ENCODE data around the gene PDGFRB. TPM values are rescaled to one million over a fixed set of nuclear protein-coding genes. Genes with fewer than 3 reads are reported as not detected.

The PDGFRB gene
- polyA plus RNA-seq, 3 donors: 0.04 to 0.99 (median 0.20) TPM

- H3K4me3 Mint-ChIP-seq: no peak overlapping the region
- DNase-seq: no peak
- no peaks in the 10 kb centered on the region for H3K9me3 Mint-ChIP-seq
- Histone ChIP-seq H3K4me1 (ENCODE audit: control insufficient read depth in 1 of 2, insufficient read depth in 2 of 2, low read length in 2 of 2) (peaks cover 63 to 65% of the 10 kb centered on the region in 2 donors), H3K27me3 (ENCODE audit: control insufficient read depth in 2 of 2, insufficient read depth in 2 of 2, low read length in 2 of 2) (no peaks in the 10 kb centered on the region), H3K27ac (ENCODE audit: low read depth in 1 of 2, low read length in 2 of 2) (peak overlapping the region; percentile 57 to 80), H3K36me3 (replicated peaks in 1 of 2; ENCODE audit: control insufficient read depth in 1 of 2, insufficient read depth in 2 of 2, low read length in 2 of 2) (peaks cover 99% of the 10 kb centered on the region in 2 donors), H3K4me2 (replicated peaks; ENCODE audit: extremely low read depth, low read length, poor library complexity, severe bottlenecking) (no peak overlapping the region), H3K9me3 (replicated peaks in 1 of 2; ENCODE audit: control insufficient read depth in 1 of 2, insufficient read depth in 1 of 2, low read length in 2 of 2) (no peaks in the 10 kb centered on the region), H4K20me1 (ENCODE audit: insufficient read depth, low read length) (peaks cover 99% of the 10 kb centered on the region), H3K4me3 (replicated peaks in 1 of 3; ENCODE audit: low read depth in 2 of 3, low read length in 3 of 3) (no peak overlapping the region), H3K9ac (ENCODE audit: insufficient read depth, low read length, poor library complexity, severe bottlenecking) (no peak overlapping the region), H2AFZ (ENCODE audit: insufficient read depth, low read depth, low read length, poor library complexity, severe bottlenecking) (no peak overlapping the region), H3K79me2 (ENCODE audit: insufficient read depth, low read length) (peaks cover 63% of the 10 kb centered on the region)
- intact Hi-C loops (cut with micrococcal nuclease): loop anchor here in 1 of 2 donors (10.0 kb wide), 1 partner anchor 697 kb away; no protein-coding TSS in a partner anchor
- WGBS (ENCODE audit: insufficient coverage): 80% methylated on average over 6 of the region's 6 CpGs
- peaks cover 0 to 2% (median 0%) of the 10 kb centered on the region in 3 donors for H3K27me3 Mint-ChIP-seq (ENCODE audit: low read depth in 3 of 3)
- peaks cover 40 to 72% of the 10 kb centered on the region in 2 donors for H3K36me3 Mint-ChIP-seq
- H3K27ac Mint-ChIP-seq: peak overlapping the region; percentile 30 to 94 (median 86)
- H3K4me1 Mint-ChIP-seq: peaks cover 64% of the 10 kb centered on the region
- no peak for TF ChIP-seq CTCF (IDR thresholded peaks at IDR 0.05)
These were observed 87.6 kb downstream of the PDGFRB start for GRCh38 chr5:150068071-150068470.

- 73% methylated on average over 3 of the region's 6 CpGs for WGBS (ENCODE audit: insufficient coverage)
- Histone ChIP-seq H3K9me3 (replicated peaks in 1 of 2; ENCODE audit: control insufficient read depth in 1 of 2, insufficient read depth in 1 of 2, low read length in 2 of 2) (no peaks in the 10 kb centered on the region), H3K27ac (ENCODE audit: low read depth in 1 of 2, low read length in 2 of 2) (peak overlapping the region; percentile 57 to 80), H3K4me2 (replicated peaks; ENCODE audit: extremely low read depth, low read length, poor library complexity, severe bottlenecking) (no peak overlapping the region), H4K20me1 (ENCODE audit: insufficient read depth, low read length) (peaks cover 99% of the 10 kb centered on the region), H3K27me3 (ENCODE audit: control insufficient read depth in 2 of 2, insufficient read depth in 2 of 2, low read length in 2 of 2) (no peaks in the 10 kb centered on the region), H3K9ac (ENCODE audit: insufficient read depth, low read length, poor library complexity, severe bottlenecking) (no peak overlapping the region), H3K4me3 (replicated peaks in 1 of 3; ENCODE audit: low read depth in 2 of 3, low read length in 3 of 3) (no peak overlapping the region), H3K36me3 (replicated peaks in 1 of 2; ENCODE audit: control insufficient read depth in 1 of 2, insufficient read depth in 2 of 2, low read length in 2 of 2) (peaks cover 99% of the 10 kb centered on the region in 2 donors), H3K79me2 (ENCODE audit: insufficient read depth, low read length) (peaks cover 62% of the 10 kb centered on the region), H3K4me1 (ENCODE audit: control insufficient read depth in 1 of 2, insufficient read depth in 2 of 2, low read length in 2 of 2) (peaks cover 69 to 71% of the 10 kb centered on the region in 2 donors), H2AFZ (ENCODE audit: insufficient read depth, low read depth, low read length, poor library complexity, severe bottlenecking) (no peak overlapping the region)
- Mint-ChIP-seq H3K9me3 (no peaks in the 10 kb centered on the region), H3K4me1 (peaks cover 69% of the 10 kb centered on the region), H3K4me3 (no peak overlapping the region), H3K27me3 (ENCODE audit: low read depth in 3 of 3) (peaks cover 0 to 2% (median 0%) of the 10 kb centered on the region in 3 donors), H3K36me3 (peaks cover 46 to 76% of the 10 kb centered on the region in 2 donors), H3K27ac (peak overlapping the region; percentile 81 to 94 (median 90))
- no peak for TF ChIP-seq CTCF (IDR thresholded peaks at IDR 0.05)
- intact Hi-C loops (cut with micrococcal nuclease): loop anchor here in 1 of 2 donors (10.0 kb wide), 1 partner anchor 697 kb away; no protein-coding TSS in a partner anchor
- no peak for DNase-seq
These were observed 88.2 kb downstream of the PDGFRB start for GRCh38 chr5:150067405-150067960.
